GM19467 (cell line): Measurements from ENCODE around the gene DHRS9.
A peak's percentile ranks its signal among the peaks of the same experiment; 100 is the strongest.

ENCODE experiments used
- ATAC-seq: cut with Tn5 transposase; IDR thresholded peaks from one replicate; pipeline ENCODE4 v1.9.1; 2021; ENCODE audit warnings: mild to moderate bottlenecking, moderate library complexity; ENCODE audit not compliant: unreplicated experiment

Gene DHRS9

DNA sequence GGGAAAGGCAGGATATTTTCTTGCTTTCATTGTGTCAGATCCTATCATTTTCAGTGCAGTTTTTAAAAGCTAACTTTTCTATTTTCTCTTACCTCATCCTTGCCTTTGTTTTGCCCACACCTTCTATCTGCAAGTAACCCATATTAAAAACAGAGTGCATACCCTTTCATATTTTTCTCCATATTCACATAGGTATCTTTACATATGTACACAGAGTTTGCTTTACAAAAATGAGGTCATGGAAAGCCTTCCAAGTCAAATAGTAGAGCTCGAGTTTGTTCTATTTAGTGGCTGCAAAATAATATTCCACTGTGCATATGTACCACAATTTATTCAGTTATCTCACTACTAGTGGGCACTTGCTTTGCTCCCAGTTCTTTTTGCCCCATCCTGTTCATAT lies 3.9 kb upstream of the DHRS9 start:
- no peak for ATAC-seq

DNA sequence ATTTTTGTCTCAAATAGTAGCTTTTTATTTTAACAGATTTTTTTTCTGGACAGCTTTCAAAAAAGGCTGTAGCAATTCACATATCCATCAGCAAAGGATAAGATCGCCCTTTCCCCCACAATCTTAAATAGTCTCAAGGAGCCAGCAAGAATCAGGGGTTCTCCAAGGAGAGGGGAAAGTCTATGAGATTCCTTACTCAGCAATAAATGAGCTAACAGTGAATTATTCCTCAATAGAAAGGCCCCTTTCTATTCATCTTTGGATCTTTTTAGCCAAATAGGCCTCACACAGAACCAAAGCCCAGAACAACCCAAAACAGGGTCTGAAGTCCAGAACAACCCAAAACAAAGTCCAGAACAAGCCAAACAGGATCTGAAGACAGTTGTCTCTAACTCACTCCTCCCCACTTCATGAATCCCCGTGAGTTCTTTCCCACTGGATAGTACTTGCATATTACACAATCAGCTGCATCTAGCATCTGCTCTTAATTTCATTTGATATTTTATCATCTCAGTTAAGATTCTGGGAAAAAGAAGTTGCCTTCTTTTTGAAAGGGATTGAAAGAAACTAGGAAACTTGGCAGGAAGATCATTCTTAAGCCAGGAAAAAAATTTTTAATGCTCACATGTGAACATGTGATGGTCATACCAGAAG lies 3.4 kb upstream of the DHRS9 start:
- no peak for ATAC-seq

DNA sequence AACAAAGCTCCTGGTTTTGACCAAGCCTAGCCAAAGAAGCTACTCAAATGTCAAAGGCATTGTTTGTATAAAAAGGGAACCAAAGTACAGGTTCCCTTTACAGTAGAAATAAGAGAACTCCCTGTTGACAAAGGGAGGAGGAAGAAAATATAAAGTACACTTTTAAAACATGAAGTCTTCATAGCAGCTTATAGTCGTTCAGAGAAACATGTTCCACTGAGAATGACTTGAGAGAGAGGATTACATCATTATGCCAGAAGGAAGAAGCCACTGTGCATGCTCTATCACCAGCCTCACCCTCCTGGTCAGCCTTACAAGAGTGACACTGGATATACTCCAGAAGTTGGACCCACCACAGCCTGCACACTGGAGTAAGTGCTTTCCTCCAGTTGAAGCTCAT lies 2.5 kb upstream of the DHRS9 start:
- ATAC-seq, result no peak

DNA sequence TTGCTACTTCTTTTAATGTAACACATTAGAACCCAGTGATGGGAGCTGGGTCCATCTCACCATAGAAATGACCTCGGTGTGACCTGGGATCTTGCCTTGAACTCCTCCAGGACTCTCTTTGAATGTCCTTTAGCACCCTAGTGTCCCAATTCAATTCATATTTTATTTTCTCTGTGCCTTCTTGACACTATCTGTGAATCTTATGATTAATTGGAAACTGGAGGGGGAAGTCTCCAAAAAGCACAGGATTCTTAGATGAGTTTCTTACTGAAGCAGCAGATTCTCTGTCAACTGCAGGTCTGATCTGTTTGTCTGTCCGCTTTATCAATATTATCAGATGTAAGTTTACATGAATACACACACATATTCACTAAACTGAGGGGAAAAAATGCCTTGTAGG lies 470 bp downstream of the DHRS9 start:
- ATAC-seq, result no peak

DNA sequence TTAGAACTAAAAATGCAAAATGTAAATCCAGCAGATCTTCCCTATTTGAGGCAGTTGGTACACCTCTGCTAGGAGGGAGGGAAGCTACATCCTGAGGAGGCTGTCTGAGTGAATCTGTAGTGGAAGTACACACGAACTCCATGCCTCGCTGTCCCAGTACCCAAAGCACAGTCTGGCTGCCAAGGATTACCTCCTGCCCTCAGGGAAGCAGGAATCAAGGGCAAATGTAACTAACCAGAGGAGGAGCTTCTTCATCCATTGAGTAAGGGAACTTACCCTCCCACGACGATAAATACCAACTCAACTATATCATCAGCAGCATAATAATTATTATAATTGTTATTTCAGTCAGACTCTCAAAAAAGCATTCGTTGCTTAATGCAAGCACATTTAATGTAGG lies 2.1 kb downstream of the DHRS9 start:
- ATAC-seq, result no peak

DNA sequence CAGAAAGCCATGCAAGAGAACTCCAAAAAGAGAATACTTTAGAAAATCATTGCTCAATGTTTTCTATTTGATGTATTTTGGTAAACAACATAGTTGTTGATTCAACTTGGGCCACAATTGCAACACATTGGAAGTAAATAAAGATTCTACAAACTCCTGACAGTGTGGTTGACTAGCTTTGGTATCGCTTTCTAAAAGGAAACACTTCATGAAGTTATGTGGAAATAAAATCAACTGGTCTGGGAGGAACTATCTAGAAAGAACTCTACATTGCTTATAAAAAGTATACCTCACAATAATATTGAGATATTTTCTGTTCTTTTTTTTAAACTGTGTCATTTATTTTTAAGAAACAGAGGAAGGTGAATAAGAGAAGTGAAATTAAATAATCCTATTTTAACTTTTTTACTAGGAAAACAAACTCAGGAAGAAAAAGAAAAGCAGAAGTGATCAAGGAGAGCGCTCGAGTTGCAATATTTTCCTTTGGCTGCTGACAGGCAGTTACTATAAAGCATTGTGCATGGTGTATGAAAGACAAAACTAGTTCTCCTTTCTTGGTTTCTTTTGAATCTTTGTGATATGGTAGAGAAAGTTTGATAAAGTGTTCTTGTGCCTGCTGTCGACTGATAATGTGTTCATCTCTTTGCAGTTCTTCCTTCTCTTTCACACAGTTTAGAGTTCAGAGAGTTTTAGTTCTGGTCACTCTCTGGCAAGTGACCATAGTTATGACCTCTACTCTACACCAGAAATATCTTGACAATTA lies 3.0 kb downstream of the DHRS9 start:
- ATAC-seq, result no peak

DNA sequence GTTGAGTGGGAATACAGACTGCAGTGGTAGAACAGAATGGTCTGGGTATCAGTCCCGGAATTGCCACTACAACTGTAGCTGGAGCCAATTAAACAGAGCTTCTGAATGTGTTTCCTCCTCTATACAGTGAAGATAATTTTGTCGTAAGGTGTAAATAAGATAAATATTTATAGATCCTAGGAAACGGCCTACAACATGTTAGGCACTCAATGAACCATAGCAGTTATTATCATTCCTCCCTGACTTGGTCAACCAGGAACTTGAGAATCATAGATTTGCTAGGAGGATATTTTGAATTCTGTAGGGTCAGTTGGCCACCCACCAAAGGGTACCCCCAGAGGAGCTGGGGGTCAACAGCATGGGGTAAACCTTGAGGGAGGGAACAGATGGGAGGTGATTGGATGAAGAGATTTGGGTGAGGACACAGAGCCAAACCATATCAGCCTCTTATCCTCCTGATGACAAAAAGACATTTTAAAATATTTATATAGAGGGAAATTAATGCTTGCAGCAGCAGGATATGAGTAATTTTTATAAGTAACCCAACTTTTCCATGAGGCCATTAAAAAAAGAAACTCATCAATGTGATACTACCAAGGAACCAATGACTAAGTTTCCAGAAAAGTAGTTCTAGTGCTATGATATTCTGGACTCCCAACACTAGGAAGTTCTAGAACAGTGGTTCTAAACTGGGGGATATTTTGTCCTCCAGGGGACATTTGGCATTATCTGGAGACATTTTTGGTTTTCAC lies 4.0 kb downstream of the DHRS9 start:
- ATAC-seq, result no peak

DNA sequence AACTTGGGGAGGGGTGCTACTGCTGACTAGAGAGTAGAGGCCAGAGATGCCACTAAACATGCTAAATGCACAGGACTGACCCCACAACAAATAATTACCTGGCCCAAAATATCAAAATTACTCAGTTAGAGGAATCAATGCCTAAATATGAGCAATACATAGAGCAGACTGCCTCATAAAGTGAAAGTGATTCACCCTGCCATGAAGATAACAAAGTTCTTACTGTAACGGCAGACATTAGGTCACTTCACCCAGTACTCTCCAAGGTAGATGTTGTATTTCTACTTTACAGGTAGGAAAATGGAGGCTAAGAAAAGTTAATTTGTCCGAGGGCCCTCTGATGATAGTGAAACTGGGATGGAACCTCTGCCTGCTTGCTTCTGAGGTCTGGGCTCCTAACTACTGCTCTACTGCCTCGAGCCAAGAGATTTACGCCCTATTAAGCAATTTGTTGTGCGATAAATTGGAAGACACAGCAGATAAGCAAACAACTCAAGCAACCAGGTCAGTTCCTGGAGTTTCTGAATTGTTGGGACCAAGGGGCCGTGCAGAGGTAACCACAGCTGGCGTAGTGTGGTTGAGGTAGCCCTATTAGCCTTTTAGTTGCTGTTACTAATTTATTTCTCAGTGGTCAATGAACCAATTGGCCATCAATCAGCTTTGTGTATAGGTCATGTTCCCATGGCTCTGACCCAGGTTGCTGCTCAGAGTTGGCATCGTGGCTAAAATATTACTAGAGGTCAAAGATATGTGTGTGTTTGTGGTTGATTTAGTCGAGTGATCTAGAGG lies 4.8 kb downstream of the DHRS9 start:
- ATAC-seq, result peak; percentile 39

DNA sequence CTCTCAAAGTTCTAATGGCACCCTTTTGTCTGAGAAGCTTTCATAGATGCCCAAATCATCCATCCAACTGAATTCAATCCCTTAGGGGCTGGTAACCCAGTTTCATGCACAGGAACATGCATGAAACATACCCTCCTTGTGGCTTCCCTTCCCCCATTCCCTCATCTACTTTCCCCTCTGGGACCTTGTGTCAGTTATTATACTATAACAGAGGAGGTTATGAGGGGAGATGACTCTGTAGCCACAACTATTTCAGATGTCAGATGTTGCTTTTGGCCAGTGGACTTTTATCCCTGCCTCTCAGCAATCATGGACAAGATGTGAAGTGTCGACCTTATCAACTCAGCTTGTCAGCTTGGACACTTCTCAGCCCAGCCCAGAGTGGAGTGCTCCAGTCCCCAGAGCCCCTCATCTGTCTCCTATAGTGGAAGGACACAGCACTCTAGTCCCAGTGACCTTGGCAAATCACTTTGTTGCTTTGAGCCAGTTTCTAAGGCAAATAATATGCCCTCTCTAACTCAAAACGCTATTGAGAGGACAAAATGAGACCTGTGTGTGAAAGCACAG lies 8.4 kb downstream of the DHRS9 start:
- no peak for ATAC-seq

DNA sequence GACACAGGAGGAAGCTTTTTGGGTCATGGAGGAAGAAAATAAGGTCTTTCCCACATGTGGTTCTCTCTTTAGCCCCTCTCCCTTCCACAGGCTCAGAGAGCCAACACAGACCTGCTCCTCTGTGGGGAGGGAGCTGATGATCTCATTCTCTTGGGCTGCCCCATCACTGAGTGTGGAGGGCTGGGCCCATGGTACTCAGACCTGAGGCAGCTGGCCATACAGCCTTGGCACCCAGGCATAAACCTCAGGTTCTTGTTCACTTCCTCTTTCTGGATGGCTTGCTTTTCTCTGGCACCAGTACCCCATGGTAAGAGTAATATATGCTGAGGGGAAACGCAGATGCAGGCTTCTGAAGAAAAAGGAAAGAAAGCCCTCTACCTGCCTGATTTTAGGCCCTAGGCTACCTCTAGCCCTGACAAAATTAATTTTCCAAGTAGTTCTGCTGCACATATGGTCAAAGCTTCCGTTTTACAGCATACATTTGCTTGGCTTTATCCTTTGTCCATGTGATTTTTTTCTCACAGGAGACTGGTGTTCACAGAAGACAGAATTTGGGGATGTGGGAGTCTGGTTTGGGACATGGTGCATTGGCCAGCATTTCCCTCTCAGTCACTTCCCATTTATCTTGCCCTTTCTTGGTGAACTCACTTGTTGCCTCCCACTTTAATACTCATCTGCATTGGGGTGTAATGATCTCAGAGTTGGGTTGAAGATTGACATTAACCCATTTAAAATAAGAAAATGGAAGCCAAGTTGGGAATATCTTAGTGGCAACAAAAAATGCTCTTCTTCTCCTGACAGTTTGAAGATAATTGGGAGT lies 11.1 kb downstream of the DHRS9 start:
- peak; percentile 81 for ATAC-seq

DNA sequence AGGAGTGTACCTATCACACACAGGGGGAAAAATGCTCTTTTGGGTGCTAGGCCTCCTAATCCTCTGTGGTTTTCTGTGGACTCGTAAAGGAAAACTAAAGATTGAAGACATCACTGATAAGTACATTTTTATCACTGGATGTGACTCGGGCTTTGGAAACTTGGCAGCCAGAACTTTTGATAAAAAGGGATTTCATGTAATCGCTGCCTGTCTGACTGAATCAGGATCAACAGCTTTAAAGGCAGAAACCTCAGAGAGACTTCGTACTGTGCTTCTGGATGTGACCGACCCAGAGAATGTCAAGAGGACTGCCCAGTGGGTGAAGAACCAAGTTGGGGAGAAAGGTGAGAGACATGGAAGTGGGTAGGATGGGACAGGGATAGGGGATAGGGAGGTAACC lies 12.2 kb downstream of the DHRS9 start:
- no peak for ATAC-seq

DNA sequence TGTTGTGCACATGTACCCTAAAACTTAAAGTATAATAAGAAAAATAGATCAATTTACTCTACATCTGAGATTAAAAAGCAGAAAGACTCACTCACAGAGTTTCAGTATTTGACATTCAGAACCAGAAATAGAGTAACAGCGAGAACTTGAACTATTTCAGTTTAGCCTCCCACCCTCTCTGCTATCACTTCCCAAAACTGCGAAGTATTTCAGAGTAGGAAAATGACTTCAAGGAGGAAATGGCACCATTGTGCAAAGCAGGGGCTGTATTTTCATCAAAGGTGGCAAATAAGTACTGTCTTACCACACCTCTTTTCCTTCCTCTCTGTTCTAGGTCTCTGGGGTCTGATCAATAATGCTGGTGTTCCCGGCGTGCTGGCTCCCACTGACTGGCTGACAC lies 13.6 kb downstream of the DHRS9 start:
- no peak for ATAC-seq

DNA sequence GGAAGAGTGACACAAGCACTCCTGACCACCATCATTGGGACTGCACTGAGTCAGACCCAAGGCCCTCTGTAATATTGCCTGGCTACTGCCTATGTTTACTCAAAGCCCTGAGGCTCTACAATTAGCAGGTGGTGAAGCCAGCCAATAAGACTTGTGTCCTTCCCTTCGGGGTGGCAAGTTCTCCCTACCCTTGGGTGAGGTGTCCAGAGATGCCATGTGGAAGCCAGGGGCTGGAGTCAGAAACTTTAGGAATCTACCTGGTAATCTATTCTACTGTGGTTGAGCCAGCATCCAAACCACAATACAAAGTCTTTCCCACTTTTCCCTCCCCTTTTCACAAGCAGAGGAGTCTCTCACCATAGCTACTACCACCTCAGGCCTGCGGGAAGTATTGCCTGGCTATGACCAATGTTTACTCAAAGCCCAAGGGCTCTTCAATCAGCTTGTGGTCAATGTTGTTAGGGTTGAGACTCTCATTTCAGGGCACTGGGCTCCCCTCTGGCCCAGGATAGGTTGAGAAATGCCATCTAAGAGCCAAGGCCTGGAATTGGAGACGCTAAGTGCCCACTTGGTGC lies 17.6 kb downstream of the DHRS9 start:
- no peak for ATAC-seq

DNA sequence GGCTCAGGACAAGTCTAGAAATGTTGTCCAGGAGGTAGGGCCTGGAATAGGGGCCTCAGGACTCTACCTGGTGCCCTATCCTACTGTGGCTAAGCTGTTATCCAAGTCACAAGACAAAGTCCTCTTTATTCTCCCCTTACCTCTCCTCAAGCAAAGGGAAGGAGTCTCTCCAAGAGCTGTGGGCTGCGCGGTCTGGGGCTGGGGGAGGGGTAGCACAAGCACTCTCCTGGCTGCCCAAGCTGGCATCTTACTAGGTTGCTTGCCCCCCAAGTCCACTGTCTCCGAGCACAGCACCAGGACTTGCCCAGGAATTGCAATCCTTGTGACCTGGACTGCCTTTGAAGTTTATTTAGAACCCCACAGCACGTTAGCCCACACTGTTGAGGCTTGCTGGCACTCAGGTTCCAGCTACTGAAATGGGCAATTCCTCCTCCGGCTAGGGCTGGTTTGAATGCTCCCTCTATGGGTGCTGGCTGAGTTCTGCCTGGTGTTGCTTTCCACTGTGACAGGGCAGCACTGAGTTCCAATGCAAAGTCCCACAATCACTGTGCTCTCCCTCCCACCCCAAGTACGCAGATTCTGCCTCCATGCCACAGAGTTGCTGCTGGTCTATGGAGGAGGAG lies 18.5 kb downstream of the DHRS9 start:
- ATAC-seq, result no peak

DNA sequence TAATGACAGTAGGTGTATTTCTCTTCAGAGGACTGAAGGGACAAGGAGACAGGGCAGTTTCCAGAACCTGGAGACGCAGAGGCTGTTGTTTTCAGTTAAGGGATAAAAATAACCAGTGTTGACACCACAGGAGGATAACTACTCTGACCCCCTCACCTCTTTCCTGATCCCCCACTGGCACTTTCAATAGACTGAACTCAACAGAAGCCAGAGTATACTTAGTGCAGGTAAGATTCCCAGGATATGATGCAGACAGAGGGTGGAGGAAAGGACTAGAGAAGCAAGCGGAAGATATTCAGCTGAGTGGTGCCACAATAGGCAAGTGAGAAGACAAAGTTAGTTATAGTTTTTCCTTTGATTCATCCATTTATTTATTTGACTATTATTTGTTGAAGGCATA lies 19.8 kb downstream of the DHRS9 start:
- ATAC-seq, result no peak

DNA sequence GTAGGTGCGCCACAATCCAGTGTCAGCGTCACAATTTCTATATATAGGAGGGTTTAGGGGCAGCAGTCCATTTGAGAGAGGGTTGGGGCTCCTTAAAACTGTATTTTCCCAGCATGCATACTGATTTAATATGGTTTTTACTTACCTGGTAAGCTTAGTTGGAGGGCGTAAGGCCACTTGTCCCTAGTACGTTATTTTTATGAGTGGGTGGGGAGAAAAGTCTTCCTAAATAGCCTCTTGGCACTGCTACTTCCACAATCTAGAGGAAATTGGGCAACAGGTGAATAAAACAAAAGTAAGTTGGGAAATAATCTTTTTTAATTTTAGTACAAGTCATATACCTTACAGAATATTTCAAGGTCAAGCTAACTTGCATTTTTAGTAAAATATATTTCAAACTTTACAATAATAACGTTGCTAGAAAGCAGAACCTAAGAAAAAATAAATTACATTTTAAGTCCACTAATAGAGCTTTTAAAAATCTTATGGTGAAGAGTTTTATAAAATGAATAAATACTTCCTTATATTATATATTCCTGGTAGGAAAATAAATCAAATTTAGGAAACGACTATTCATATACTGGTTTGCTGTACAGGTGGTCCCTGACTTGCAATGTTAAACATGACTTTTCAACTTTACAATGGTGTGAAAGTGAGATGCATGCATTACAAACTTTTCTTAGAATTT lies 20.9 kb downstream of the DHRS9 start:
- ATAC-seq, result no peak

DNA sequence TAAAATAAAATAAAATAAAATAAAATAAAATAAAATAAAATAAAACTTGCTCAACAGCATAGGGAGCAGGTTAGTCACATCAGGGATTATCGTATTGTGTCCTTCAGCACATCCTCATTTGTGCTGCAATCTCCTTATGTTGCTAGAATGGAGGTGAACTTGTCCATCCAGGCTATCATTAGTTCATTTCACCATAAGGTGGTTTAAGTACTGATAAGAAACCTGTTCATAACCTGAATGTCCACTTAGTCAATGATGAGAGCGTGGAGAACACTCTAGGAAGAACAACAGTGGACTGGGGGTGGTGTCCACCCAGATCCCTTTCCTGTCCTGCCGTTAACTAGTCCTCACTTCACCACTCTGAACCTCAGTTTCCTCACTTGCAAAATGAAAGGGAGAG lies 21.9 kb downstream of the DHRS9 start:
- ATAC-seq, result no peak

DNA sequence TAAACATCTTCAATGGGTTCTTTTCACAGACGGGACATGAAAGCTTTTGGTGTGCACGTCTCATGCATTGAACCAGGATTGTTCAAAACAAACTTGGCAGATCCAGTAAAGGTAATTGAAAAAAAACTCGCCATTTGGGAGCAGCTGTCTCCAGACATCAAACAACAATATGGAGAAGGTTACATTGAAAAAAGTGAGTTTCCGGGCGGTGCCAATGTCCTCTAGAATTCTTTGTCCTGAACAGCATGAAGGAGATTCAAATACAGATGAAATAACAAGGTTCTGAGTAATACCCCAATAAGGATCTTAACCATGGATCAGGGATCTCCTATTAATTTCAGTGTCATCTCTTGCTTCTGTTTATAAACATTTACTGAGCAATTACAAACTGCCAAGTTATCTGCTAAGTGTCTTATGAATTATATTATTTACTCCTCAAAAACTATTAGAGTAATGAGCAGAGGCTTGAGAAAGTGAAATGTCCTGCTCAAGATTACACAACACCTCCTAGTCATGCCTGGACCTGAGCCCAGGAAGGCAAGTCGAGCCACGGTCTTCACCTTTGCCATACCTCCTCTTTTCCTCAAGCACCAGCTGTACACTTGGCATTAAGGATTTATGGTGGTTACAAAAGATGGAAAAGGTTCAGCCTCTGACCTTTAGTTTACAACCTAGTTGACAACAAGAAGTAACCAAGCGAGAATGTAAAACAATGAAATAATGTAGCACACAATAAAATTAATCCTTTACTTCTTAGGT lies 22.6 kb downstream of the DHRS9 start:
- no peak for ATAC-seq
